ENCODE measurements around the gene GRIA4. TPM values are rescaled to one million over a fixed set of nuclear protein-coding genes. Genes with fewer than 3 reads are reported as not detected.

The GRIA4 gene
- total RNA-seq, 1 donor from 2014 or later: 0.27 TPM

DNA sequence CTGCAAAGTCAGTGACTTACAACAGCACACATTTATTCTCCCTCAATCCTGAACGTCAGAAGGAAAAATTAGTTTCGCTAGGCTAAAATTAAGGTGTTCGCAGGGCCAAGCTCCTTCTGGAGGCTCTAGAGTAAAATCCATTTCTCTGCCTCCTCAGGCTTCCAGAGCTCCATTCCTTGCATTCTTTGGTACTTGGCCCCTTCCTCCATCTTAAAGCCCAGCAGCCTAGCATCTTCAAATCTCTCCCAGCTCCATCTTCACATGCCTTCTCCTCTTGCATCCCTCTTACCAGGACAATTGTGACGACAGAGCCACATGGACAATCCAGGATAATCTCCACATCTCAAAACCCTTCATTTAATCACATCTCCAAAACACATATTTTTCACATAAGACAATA lies 165.0 kb downstream of the GRIA4 start:
- Histone ChIP-seq H4K20me1 (ENCODE audit: insufficient read depth, low read length) (no peaks in the 10 kb centered on the region), H3K4me2 (ENCODE audit: low read length) (no peak overlapping the region), H3K4me3 (ENCODE audit: insufficient read depth, low read depth, low read length) (no peak overlapping the region), H2AFZ (ENCODE audit: low read depth, low read length) (no peak overlapping the region), H3K36me3 (ENCODE audit: insufficient read depth, low read length) (no peaks in the 10 kb centered on the region), H3K79me2 (ENCODE audit: insufficient read depth, low read length) (no peaks in the 10 kb centered on the region), H3K27me3 (ENCODE audit: insufficient read depth, low read length) (no peaks in the 10 kb centered on the region), H3K9me3 (ENCODE audit: insufficient read depth, low read depth, low read length) (no peaks in the 10 kb centered on the region), H3K27ac (ENCODE audit: low read depth, low read length) (no peak overlapping the region), H3K4me1 (ENCODE audit: insufficient read depth, low read length) (no peaks in the 10 kb centered on the region), H3K9ac (ENCODE audit: low read length) (no peak overlapping the region)
- DNase-seq (ENCODE audit: low read depth): no peak
- Mint-ChIP-seq H3K27ac (ENCODE audit: unreplicated experiment) (no peak overlapping the region), H3K4me3 (ENCODE audit: unreplicated experiment) (no peak overlapping the region), H3K4me1 (ENCODE audit: low read depth, unreplicated experiment) (no peaks in the 10 kb centered on the region), H3K36me3 (ENCODE audit: low read depth, unreplicated experiment) (no peaks in the 10 kb centered on the region), H3K9me3 (ENCODE audit: unreplicated experiment) (no peaks in the 10 kb centered on the region), H3K27me3 (ENCODE audit: low read depth, unreplicated experiment) (no peaks in the 10 kb centered on the region)
- TF ChIP-seq, protein P1, sequence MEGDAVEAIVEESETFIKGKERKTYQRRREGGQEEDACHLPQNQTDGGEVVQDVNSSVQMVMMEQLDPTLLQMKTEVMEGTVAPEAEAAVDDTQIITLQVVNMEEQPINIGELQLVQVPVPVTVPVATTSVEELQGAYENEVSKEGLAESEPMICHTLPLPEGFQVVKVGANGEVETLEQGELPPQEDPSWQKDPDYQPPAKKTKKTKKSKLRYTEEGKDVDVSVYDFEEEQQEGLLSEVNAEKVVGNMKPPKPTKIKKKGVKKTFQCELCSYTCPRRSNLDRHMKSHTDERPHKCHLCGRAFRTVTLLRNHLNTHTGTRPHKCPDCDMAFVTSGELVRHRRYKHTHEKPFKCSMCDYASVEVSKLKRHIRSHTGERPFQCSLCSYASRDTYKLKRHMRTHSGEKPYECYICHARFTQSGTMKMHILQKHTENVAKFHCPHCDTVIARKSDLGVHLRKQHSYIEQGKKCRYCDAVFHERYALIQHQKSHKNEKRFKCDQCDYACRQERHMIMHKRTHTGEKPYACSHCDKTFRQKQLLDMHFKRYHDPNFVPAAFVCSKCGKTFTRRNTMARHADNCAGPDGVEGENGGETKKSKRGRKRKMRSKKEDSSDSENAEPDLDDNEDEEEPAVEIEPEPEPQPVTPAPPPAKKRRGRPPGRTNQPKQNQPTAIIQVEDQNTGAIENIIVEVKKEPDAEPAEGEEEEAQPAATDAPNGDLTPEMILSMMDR (IDR thresholded peaks at IDR 0.05; ENCODE audit: insufficient read depth, low read depth, low read length): no peak
- TF ChIP-seq EZH2 (IDR thresholded peaks at IDR 0.05; ENCODE audit: insufficient read depth, low read length): no peak
- FAIRE-seq: no peak

DNA sequence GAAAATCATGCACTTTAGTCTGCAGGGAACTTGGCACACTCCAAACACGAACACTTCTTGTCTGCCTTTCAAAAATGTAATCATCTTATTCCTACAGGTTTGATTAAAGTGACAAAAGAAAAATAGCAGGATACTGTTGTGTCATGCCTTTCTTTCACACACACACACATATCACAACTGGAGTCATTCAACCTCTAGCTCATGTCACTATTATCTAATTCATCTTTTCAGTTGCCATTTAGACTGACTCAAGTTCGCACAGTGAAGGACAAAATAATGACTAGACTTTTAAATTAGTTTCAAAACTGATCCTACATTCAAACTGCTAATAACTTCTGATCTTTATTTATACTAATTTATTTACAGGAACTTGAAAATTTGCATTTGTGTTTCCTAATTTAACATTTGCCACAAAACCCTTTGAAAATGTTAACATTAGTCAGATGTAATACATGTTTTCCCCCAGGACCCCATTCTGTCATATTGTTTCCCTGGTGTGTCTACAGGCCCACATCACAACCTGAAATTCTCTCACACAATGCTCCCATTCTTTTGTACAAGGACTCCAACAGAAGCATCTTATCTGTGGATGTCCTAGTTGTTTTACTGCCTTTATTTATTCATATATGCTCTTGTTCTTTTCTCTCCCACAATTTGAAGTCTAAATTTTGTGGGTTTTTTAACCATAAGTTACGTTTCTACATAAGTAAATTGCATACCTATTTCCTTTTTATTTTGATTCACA lies 171.1 kb downstream of the GRIA4 start:
- Histone ChIP-seq H3K9me3 (ENCODE audit: insufficient read depth, low read depth, low read length) (no peaks in the 10 kb centered on the region), H3K4me1 (ENCODE audit: insufficient read depth, low read length) (no peaks in the 10 kb centered on the region), H3K9ac (ENCODE audit: low read length) (no peak overlapping the region), H3K27ac (ENCODE audit: low read depth, low read length) (no peak overlapping the region), H3K4me3 (ENCODE audit: insufficient read depth, low read depth, low read length) (no peak overlapping the region), H4K20me1 (ENCODE audit: insufficient read depth, low read length) (no peaks in the 10 kb centered on the region), H2AFZ (ENCODE audit: low read depth, low read length) (no peak overlapping the region), H3K79me2 (ENCODE audit: insufficient read depth, low read length) (no peaks in the 10 kb centered on the region), H3K27me3 (ENCODE audit: insufficient read depth, low read length) (no peaks in the 10 kb centered on the region), H3K4me2 (ENCODE audit: low read length) (no peak overlapping the region), H3K36me3 (ENCODE audit: insufficient read depth, low read length) (no peaks in the 10 kb centered on the region)
- no peak for TF ChIP-seq EZH2 (IDR thresholded peaks at IDR 0.05; ENCODE audit: insufficient read depth, low read length)
- TF ChIP-seq, protein P1 (IDR thresholded peaks at IDR 0.05; ENCODE audit: insufficient read depth, low read depth, low read length): no peak
- DNase-seq (ENCODE audit: low read depth) (no peak), FAIRE-seq (no peak)
- Mint-ChIP-seq H3K9me3 (ENCODE audit: unreplicated experiment) (no peaks in the 10 kb centered on the region), H3K36me3 (ENCODE audit: low read depth, unreplicated experiment) (no peaks in the 10 kb centered on the region), H3K27ac (ENCODE audit: unreplicated experiment) (no peak overlapping the region), H3K27me3 (ENCODE audit: low read depth, unreplicated experiment) (no peaks in the 10 kb centered on the region), H3K4me3 (ENCODE audit: unreplicated experiment) (no peak overlapping the region), H3K4me1 (ENCODE audit: low read depth, unreplicated experiment) (no peaks in the 10 kb centered on the region)

DNA sequence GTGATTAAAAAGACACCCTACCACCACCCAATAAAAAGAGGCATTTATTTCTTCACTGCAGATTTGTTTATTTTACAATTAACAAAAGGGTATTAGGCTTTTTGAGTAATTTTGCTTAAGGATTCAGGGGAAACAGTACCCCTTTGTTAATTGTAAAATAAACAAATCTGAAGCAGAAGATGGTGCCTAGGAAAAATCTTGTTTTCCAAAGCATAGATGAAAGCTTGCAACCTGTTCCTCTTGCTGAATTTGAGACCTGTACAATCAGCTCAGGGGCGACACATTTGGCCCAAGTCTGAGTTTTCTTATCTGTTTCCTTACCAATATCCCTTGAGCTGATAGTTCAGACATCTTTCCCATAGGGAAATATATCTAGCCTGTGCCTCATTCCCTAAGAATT lies 171.9 kb downstream of the GRIA4 start:
- H3K4me1 ChIP-seq (ENCODE audit: insufficient read depth, low read length): no peaks in the 10 kb centered on the region
- no peaks in the 10 kb centered on the region for H4K20me1 ChIP-seq (ENCODE audit: insufficient read depth, low read length)
- no peak overlapping the region for H3K27ac ChIP-seq (ENCODE audit: low read depth, low read length)
- Mint-ChIP-seq H3K27ac (ENCODE audit: unreplicated experiment) (no peak overlapping the region), H3K27me3 (ENCODE audit: low read depth, unreplicated experiment) (no peaks in the 10 kb centered on the region), H3K36me3 (ENCODE audit: low read depth, unreplicated experiment) (no peaks in the 10 kb centered on the region), H3K4me3 (ENCODE audit: unreplicated experiment) (no peak overlapping the region), H3K4me1 (ENCODE audit: low read depth, unreplicated experiment) (no peaks in the 10 kb centered on the region), H3K9me3 (ENCODE audit: unreplicated experiment) (no peaks in the 10 kb centered on the region)
- no peak overlapping the region for H3K4me2 ChIP-seq (ENCODE audit: low read length)
- H3K79me2 ChIP-seq (ENCODE audit: insufficient read depth, low read length): no peaks in the 10 kb centered on the region
- no peak for FAIRE-seq
- H3K9ac ChIP-seq (ENCODE audit: low read length): no peak overlapping the region
- no peak overlapping the region for H3K4me3 ChIP-seq (ENCODE audit: insufficient read depth, low read depth, low read length)
- no peaks in the 10 kb centered on the region for H3K36me3 ChIP-seq (ENCODE audit: insufficient read depth, low read length)
- no peaks in the 10 kb centered on the region for H3K9me3 ChIP-seq (ENCODE audit: insufficient read depth, low read depth, low read length)
- no peak for TF ChIP-seq EZH2 (IDR thresholded peaks at IDR 0.05; ENCODE audit: insufficient read depth, low read length)
- TF ChIP-seq, protein P1 (IDR thresholded peaks at IDR 0.05; ENCODE audit: insufficient read depth, low read depth, low read length): no peak
- no peaks in the 10 kb centered on the region for H3K27me3 ChIP-seq (ENCODE audit: insufficient read depth, low read length)
- no peak for DNase-seq (ENCODE audit: low read depth)
- H2AFZ ChIP-seq (ENCODE audit: low read depth, low read length): no peak overlapping the region
